GM19324 (cell line): ENCODE data around the gene PCNX2.

ENCODE experiments used
- ATAC-seq: cut with Tn5 transposase; IDR thresholded peaks from one replicate; pipeline ENCODE4 v1.9.1; 2021; ENCODE audit warnings: mild to moderate bottlenecking, moderate library complexity; ENCODE audit not compliant: unreplicated experiment, low FRiP score

Gene PCNX2

DNA sequence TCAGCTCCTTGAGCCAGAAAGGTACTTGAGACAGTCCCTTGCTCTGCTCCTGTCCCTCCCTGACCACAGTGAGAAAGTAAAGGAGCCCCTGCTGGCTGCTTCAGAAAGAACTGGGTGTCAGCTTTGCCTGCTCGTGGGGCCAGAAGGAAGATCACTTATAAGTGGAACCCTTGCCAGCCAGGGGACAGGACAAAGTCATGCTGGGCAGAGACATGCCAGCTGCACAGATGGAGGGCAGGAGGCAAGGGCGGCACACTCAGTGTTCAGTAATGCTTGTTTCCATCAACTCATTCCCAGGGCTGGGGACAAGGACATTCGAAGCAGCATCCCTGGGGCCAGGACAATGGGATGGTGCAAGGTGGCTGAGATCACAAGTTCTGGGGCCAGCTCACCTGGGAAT is 303.3 kb downstream of the PCNX2 start:
- no peak for ATAC-seq

DNA sequence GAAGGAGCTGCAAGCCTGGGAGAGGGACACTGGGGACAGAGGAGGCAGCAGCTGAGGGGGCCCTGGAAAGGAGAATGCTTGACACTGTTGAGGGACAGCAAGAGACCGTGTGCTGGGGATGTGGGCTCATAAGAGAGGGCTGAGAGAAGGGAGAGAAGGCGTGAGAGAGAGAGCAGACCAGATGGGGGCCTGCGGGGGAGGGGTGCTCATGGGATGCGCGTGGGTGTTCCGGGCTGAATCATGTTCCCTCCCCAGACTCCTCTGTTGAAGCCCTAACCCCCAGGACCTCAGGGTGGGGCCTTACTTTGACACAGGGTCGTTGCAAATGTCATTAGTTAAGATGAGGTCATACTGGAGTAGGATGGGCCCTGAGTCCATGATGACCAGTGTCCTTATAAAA is 304.3 kb downstream of the PCNX2 start:
- ATAC-seq = no peak

DNA sequence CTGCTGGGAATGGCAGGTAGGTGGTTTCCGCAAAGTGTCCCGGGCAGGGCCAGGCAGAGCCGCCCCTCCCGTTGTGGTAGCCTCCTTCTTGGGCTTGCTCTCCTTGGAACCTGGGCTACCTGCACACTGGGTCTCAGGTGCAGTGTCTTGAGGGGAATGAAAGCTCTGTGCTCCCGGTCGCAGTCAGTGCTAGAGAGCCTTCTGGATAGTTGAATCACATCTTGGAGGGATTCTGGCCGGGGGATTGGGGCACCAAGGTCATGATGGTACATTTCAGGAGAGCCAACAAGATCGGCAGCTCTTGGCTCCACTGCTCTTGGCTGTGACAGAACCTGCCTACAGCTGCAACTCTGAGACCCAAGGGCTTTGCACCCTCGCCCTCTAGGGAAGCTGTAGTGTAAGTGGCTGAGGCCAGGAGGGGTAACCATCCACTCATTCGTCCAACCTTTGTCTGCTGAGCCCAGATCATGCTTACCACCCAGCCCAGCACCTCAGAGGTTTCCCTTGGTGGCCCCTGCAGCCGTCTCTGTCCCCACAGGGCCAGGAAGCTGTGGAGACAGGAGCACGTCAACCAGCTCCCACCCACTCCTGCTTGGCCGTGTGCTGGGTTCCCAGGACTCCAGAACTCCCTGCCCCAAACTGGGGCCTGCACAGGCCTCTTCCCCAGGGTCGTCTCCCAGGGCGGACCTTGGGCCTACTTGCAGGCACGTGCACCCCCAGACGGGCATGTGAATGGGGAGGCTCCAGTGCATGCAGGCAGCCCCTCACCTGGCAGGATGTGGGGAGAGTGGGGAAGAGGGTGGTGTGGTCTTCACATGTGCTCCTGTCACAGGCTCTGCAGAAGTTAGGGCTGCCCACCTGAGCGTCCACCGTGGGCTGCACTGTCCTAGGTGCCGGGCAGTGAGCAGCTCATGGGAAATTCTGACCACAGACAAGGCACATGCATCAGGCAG is 305.1 kb downstream of the PCNX2 start:
- no peak for ATAC-seq

DNA sequence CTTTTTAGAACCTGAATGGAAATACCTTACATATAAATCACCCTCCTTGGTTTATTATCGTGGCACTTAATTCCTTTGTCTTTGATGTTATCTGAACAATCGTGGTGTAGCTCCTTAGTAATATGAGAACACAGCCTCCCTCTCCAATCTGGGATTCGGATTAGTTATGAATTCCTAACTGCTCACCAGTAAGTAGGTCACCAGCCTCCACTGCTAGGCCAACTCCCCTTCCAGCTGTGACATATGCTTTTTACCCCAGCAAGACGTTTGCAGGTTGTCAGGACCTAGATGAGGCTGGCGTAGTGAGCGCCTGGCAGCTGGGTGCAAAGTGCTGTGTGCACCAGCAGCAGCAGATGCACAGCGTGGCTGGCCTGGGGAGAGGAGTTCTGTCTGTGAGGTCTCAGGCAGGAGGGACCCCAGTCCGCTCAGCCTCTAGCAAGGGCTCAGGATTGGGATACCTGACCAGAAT is 306.9 kb downstream of the PCNX2 start:
- no peak for ATAC-seq

DNA sequence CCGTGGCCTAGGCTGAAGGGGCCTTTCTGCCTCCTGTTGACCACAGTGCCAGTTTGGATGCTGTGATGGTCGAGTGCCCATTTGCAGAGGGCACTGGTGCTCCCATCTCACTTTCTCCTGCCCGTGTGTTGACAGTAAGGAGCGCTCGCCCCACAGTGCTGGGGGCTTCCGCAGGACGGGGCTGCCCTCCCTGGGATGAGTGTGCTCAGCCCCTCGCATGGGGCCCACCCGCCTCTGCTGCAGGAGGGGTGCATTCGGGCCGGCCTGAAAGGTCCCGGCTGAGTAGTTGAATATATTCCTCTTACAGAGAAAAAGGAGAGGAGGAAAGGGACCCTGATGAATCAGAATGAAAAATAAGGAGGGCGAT is 307.8 kb downstream of the PCNX2 start:
- no peak for ATAC-seq

DNA sequence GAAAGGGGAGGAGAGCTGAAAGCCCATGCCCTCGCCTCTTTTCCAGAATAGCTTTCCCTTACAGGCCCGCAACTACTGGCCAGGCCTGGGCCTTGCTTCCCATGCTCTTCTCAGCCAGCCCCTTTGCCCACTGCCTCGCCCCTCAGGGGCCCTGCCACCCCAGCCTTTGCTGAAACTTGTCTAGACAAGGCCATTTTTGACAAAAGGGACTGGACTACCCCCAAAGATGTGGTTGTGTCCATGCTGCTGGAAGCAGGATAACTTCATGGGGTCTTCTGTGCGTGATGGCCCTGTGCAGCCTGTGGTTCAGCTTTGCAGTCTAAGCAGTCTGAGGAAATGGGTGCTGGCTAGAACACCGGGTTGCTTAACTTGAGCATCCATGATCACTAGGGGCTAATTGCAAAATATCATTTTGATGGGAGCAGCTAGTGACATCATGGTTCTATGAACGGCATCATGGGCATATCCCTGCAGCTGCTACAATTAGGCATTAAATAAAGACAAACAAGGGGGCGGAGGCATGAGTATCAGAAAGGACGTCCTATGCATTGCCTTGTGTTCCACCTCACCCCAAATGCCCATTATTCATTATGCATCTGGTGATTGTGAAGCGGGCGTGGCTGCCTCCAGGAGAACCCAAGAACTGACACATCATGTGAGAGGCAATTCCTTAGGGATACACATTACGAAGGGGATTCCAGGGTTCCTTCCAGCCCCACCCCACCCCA is 308.3 kb downstream of the PCNX2 start:
- no peak for ATAC-seq

DNA sequence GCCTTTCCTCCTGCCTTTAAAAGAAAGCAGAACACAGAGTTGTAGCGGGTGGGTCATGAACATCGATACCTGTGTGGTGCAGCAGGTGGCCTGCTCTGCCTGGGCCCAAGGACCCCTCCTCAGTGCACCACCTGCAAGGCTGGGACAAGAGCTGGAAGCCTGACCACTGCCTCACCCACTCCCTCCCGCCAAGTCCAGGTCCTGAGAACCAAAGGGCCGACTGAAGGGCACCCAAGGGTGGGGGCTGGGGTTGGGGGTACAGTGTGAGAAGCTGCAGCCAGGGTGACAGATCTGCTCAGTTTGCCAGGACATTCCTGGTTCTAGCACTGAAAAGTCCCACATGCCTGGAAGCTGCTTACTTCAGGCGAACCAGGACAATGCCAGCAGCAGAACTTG is 309.0 kb downstream of the PCNX2 start:
- no peak for ATAC-seq

DNA sequence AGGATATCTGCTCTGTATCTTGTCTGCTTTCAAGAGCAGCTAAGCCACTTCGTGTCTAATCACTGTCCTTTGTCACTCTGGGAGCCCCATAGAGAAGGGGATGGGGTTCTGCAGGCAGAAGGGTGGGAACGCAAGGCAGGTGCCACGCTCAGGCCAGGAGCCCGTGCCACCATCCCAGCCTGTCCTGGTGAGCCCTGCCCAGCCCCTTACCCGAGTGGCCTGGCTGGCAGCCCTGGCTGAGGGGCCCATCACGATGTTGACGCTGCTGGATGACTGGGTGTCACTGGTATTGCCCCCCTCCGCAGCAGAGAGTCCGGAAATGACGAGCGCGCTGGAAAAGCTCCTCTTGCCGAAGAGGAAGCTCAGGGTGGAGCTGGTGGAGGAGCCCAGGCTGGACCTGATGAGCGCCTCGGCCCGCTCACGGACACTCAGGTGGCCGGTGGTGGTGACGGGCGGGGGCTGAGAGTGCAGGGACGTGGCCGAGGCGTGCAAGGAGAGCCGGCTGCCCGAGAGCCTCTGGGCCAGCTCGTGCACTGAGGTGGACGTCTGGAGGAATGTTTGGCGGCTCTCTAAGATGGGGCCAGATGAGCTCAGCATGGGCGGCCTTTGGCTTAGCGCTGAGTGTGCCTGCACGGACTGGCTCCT is 309.5 kb downstream of the PCNX2 start:
- ATAC-seq = no peak

DNA sequence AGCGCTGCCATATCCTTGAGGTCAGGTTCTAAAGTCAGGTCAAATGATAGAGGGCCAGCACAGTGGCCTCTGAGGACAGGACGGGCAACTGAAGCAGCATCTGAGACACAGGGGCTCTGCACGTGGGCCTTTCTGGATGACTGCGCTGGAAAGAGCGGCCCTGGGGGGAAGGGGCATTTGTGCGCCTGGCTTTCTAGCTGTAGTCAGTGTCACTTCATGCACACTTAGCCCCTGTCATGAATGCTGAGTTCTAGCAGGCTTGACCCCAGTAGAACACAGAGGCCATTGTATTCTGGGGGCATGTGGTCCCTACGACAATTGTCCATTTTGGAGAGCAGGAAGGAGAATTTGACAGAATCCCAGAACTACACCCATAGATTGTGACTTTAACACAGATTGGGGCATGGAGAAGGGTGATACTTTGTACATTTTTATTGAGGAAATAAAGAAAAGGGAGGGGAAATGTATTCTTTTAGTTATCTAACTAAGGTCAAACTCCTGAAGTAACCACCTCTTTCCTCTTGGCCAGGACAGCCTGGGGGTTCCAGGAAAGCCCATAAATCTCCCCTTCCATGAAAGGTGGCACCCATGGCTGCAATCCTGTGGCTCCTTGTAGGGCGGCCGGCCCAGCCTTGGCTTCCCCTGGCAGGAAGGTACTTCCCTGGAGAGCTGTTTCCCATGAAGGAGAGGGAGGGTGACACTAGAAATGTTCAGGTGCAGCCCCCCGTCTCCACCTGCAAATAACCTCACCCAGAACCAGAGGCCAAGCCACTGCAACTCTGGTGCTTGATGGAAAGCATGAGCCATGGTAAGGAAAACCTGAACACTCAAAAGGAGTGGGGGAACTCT is 310.7 kb downstream of the PCNX2 start:
- ATAC-seq = no peak

DNA sequence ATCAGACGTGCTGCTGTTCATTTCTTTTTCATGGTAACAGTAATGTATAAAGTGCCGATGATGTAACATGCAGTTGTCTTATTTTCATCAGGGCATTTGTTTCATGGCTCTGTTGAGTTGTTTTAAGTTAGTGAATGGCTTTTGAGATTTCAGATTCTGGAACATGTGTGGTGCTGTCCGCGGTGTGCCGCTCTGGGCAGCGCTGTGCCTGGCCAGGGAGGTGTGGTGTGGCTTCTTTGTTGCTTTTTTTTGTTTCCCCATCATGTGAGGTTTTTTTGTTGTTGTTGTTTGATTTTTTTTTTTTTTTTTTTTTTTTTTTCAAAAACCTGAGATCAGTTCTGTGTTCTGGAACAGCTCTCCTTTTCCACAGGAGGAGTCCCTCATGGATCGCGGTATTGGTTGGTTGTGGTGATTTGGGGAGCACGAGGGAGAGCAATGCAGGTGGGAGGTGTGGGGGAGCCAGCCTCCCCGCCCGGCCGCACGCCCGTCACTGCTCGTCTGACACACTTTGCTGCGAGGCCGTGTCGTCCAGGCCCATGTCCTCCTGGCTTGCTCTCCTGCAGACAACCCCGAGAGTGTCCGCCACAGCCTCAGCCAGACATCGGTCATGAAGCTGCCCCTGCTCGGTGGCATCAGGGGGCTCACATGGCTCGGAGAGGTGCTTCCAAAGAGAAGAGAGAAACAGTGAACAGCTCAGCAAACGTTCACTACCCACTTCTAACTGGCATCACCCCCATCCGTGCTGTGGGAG is 311.5 kb downstream of the PCNX2 start:
- ATAC-seq = no peak

DNA sequence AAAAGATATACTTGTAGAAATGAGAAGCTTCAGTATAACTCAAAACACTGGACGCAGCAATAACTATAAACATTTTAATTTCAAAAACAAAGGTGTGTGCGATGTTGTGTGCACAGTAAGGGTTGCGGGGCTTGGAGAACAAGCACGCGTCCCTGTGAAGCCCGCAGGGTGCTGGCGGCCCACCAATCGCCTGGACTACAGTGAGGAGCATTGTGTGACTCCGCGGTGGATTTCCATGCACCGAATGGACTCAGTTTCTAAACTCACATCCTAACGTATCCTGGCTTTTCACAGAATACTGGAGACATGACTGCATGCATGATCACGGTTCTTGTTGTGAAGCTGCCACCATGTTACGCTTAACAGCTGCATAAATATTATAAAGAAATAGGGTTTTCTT is 312.1 kb downstream of the PCNX2 start:
- ATAC-seq = no peak

DNA sequence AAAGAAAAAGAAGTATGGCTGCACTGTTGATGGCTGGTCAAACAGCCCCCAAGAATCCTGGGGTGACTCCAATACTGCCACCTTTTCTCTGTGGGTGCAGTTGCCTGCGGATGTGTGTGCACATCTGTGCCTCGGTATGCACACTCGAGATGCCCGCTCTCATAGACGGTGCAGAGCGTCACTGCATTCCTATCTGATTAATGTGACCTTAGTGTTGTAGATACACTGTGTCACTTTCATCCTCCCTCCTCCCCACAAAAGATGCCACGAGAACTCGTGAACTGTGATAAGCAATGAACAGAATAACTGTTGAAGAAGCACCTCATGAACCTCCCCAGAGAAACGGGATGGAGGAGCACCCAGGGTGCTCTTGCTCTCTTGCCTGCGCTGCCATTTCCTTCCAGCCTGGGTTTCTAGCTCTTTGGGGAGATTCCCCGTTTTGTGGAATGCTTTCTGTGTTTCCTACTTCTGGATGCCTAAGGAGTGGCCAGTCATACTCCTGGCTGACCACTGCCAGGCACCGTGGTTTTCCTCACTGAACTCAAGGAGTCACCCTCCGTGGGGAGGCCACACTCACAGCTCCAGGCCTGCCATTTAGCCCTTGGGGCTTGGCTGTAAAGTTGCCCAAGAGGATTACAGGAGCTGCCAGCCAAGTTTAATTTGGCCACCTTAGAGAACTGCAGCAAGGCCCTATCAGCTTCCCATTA is 313.1 kb downstream of the PCNX2 start:
- ATAC-seq = no peak

DNA sequence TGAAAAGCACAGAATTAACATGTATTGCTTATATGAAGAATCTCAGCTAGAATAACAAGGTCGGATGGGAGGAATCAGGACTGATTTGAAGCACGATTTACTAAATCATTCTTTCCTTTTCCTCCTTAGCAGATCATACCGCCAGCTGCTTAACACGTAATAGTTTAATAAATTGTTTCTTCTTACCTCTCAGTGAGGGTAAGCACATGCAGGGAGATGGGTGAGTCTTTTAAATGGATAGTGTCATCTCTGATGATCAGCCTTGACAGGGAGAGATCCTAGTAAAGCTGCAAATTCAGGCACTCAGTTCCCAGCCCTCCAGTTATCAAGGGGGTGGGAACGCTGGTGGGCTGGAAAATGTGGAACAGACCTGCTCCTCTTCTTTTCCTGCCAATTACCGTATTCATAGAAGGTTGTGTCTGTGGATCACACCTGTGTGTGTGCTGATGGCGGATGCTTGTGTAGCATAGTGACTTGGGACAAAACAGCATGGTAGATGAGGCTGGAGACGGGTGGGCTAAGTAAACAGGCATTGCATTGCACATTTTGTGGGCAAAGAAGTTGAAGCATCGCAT is 314.5 kb downstream of the PCNX2 start:
- no peak for ATAC-seq

DNA sequence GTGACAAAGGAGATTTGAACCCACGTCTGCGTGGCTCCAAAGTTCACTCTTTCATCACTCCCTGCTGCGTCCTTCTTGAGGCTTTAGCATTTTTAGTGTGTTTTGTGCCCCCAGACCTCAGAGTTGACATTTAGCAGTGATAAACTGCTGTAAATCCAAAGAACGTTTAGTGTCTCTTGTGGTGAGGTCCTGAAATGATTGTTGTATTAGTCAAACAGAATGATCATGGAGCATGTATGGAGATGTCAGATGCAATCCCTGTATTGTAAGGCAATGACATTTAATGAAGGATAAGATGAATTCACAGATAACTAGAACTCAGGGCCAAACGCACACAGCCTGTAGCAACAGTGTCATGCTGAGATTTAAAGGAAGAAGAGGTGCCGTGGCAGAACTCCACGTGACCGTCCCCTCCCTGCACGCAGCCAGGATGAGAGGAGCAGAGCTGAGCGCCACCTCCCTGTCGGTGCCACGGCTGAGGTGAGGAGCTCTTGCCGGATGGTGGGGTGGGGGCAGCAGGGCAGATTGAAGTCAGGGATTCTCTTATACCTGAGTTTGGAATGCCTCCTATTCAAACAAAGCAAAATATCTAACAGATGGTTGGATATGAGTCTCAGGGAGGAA is 315.1 kb downstream of the PCNX2 start:
- no peak for ATAC-seq

DNA sequence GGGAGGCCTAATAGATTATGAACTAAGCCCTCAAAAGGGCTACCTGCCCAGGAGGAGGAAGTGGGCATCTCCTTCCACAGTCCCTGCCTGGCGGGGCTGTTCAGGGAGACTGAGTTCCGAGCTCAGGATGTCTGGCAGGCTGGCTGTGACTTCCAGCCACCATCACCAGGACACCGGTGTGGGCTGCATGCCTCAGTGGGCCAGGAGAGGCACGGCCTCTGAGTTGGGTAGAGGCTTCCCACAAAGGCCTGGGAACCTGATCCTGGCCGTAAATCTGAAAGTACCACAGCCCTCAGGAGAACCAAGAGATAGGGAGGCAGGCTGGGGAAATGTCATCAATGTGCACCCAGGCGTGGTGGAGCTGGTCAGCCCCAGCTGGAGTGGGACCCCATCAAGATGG is 316.0 kb downstream of the PCNX2 start:
- ATAC-seq = no peak

DNA sequence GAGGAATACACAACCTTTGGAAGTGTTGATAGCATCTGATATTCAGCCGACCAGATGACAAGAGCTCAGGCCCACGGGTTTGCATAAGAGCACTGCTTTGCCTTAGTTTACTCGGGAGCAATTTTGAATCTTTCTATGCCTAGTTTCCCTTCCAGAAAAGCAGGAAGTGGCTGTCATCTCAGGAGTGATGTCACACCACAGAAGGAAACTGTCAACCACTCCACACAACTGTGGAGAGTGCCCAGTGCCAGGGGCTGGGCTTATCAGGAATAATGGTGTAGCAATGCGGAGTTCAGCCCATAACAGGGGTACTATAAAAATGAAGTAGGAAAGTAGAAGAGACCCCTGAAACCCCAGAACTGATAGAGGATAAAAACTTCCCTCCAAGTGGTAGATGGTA is 316.7 kb downstream of the PCNX2 start:
- ATAC-seq = no peak

DNA sequence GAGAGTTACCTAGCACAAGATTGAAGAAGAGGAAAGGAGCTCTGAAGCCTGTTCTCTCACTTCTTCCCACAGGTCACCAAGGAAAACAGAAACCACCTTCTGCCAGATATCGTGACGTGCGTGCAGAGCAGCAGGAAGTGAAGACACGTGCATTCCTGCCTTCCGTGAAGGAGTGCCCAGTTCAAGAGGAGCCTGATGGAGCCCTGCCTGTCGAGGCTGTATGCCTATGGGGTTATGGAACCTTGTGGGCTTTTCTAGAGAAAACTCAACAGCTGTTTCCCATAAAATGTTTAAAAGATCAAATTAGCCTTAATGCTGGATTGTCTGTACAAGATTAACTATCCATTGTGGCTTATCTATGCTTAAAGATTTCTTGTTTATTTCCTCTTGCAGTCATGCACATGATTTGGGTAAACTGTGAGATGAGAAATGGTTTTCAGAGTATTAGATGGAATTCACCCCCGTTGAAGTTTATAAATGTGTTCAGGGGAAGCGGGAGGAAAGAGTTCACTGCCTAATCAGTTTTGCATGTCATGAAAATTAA is 317.4 kb downstream of the PCNX2 start:
- ATAC-seq = no peak

DNA sequence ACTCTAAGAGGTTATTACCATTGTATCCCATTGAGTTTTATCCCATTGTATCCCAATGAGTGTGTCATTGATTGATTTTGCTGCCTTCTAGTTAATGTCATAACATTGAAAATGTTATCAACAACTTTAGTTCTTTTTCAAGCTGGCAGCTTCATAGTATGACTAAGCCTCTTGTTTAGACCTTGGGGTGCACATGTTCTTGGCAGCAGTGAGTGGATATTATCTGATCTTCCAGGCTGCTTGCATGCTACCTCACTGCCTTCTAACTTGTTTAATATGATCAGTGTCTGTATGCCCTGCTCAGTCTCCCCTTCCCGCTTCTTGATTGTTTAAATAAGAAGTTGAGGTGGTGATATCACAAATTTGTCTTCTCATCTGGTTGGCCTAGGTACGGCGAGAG is 320.6 kb downstream of the PCNX2 start:
- no peak for ATAC-seq
